Thyroid gland (tissue), 4 donors: ENCODE measurements around the gene ID3. TPM values are rescaled to one million over a fixed set of nuclear protein-coding genes. Genes with fewer than 3 reads are reported as not detected.
"Not testable (repeated sequence)": the region's sequence is repeated elsewhere in the genome, so short reads cannot be mapped to it uniquely, and the experiment has no call there.

Experiments used
- DNase-seq, 2 donors: peaks; one replicate each; pipeline ENCODE4 v3.0.0-alpha.2; 2019
- H3K27ac ChIP-seq, 3 donors: fragments of 200-600 bp; sonication (generic); 1 replicate in 2 of 3; 2 replicates in 1 of 3; pipeline ENCODE4 v1.5.1; 2016 to 2019; ENCODE audit warnings: mild to moderate bottlenecking in 1 of 3, moderate library complexity in 1 of 3
- H3K27me3 ChIP-seq: fragments of 200-600 bp; sonication (generic); one replicate; pipeline ENCODE4 v1.5.1; 2019
- H3K36me3 ChIP-seq, 2 donors: fragments of 200-600 bp; sonication (generic); one replicate each; pipeline ENCODE4 v1.5.1; 2016 to 2019
- H3K4me1 ChIP-seq, 2 donors: fragments of 200-600 bp; sonication (generic); one replicate each; pipeline ENCODE4 v1.5.1; 2017 to 2019
- H3K4me3 ChIP-seq, 3 donors: fragments of 200-600 bp; sonication (generic); replicated peaks in 1 of 3; 1 replicate in 2 of 3; 2 replicates in 1 of 3; pipeline ENCODE4 v1.5.1; 2016; ENCODE audit warnings: mild to moderate bottlenecking in 1 of 3
- H3K9me3 ChIP-seq: fragments of 200-600 bp; sonication (generic); one replicate; pipeline ENCODE4 v1.5.1; 2017
- POLR2A ChIP-seq, 2 donors: fragments of 450-650 bp; IDR thresholded peaks; one replicate each; pipeline ENCODE4 v1.6.1; 2017; ENCODE audit warnings: antibody characterized with exemption in 2 of 2, mild to moderate bottlenecking in 2 of 2, moderate library complexity in 1 of 2
- WGBS, 2 donors: methylation state at CpG; one replicate each; pipeline ENCODE4 v1.1.5; 2017; 5-methylcytosine and 5-hydroxymethylcytosine counted together
- intact Hi-C: fragments of 100-400 bp; cut with DNase I; formaldehyde crosslinking; loops from one replicate; pipeline ENCODE4 v1.15.1; 2023
- total RNA-seq, 4 donors: library from RNA; depleted of rRNA; stranded (reverse); fragments of >200 nt; gene quantifications; one replicate each; pipeline ENCODE4 v1.2.3, GENCODE V29; 2016
- TF ChIP-seq, protein P1 (sequence below), 6 experiments: fragments of 200-600 bp in 3 of 6; fragments of 450-650 bp in 3 of 6; sonication (generic) in 3 of 6; IDR thresholded peaks; one replicate each; pipeline ENCODE4 v1.5.1; 2016 to 2019; ENCODE audit warnings: antibody characterized with exemption in 6 of 6, mild to moderate bottlenecking in 2 of 6, inconsistent platforms in 1 of 6, moderate library complexity in 1 of 6

The ID3 gene
- total RNA-seq, 4 donors from 2014 or later: 279 to 388 (median 343) TPM

DNA sequence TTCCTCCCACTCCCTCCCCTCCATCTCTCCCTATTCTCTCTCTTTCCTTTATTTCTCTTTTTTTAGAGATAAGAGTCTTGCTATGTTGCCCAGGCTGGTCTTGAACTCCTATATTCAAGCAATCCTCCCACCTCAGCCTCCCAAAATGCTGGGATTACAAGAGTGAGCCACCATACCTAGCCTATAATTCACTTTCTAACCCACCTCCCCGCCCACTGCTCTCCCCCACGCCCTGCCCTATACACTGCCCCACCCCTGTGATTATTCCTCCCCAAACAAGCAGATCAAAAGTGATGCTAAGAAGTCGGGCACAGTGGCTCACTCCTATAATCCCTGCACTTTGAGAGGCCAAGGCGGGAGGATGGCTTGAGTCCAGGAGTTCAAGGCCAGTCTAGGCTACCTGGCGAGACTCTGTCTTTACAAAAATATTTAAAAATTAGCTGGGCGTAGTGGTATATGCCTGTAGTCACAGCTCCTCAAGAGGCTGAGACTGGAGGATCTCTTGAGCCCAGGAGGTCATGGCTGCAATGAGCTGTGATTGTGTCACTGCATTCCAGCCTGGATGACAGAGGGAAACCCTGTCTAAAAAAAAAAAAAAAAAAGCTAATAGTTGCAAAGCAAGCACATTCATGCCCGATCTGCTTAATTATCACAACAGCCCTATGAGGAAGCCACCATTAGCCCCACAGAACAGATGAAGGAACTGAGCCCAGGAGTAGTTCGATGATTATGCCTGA is 15.4 kb downstream of the ID3 start:
- H3K9me3 ChIP-seq: no peaks in the 10 kb centered on the region
- intact Hi-C loops: loop anchor here (2.0 kb wide), 1 partner anchor 93 kb away; no protein-coding TSS in a partner anchor
- no peak overlapping the region for H3K4me3 ChIP-seq
- WGBS, 2 donors: 71 to 77% methylated on average over 8 of the region's 8 CpGs
- no peak for DNase-seq
- peak overlapping the region; percentile 24 to 68 (median 43) for H3K27ac ChIP-seq
- H3K4me1 ChIP-seq: peaks cover 14 to 44% of the 10 kb centered on the region in 2 donors
- no peak for TF ChIP-seq POLR2A (IDR thresholded peaks at IDR 0.05)
- TF ChIP-seq, protein P1, sequence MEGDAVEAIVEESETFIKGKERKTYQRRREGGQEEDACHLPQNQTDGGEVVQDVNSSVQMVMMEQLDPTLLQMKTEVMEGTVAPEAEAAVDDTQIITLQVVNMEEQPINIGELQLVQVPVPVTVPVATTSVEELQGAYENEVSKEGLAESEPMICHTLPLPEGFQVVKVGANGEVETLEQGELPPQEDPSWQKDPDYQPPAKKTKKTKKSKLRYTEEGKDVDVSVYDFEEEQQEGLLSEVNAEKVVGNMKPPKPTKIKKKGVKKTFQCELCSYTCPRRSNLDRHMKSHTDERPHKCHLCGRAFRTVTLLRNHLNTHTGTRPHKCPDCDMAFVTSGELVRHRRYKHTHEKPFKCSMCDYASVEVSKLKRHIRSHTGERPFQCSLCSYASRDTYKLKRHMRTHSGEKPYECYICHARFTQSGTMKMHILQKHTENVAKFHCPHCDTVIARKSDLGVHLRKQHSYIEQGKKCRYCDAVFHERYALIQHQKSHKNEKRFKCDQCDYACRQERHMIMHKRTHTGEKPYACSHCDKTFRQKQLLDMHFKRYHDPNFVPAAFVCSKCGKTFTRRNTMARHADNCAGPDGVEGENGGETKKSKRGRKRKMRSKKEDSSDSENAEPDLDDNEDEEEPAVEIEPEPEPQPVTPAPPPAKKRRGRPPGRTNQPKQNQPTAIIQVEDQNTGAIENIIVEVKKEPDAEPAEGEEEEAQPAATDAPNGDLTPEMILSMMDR (IDR thresholded peaks at IDR 0.05): no peak
- H3K27me3 ChIP-seq: no peaks in the 10 kb centered on the region
- no peaks in the 10 kb centered on the region for H3K36me3 ChIP-seq

DNA sequence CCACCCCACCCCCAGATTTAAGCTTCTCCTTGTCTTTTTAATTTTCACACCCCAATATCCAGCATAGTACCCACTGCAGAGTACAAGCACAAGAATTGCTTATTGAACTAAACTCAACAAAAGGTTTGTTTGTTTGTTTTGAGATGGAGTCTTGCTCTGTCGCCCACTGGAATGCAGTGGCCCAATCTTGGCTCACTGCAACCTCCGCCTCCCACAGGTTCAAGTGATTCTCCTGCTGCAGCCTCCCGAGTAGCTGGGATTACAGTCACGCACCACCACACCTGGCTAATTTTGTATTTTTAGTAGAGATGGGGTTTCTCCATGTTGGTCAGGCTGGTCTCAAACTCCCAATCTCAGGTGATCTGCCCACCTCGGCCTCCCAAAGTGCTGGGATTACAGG is 16.4 kb downstream of the ID3 start:
- H3K36me3 ChIP-seq, H3K4me3 ChIP-seq, H3K27me3 ChIP-seq, intact Hi-C loops, H3K9me3 ChIP-seq: not testable (repeated sequence)
- H3K27ac ChIP-seq: peak overlapping the region; percentile 24 to 68 (median 43)
- H3K4me1 ChIP-seq: peaks cover 6 to 35% of the 10 kb centered on the region in 2 donors
- 38 to 51% methylated on average over 5 of the region's 5 CpGs for WGBS, 2 donors
- DNase-seq: peak; percentile 76 to 80

DNA sequence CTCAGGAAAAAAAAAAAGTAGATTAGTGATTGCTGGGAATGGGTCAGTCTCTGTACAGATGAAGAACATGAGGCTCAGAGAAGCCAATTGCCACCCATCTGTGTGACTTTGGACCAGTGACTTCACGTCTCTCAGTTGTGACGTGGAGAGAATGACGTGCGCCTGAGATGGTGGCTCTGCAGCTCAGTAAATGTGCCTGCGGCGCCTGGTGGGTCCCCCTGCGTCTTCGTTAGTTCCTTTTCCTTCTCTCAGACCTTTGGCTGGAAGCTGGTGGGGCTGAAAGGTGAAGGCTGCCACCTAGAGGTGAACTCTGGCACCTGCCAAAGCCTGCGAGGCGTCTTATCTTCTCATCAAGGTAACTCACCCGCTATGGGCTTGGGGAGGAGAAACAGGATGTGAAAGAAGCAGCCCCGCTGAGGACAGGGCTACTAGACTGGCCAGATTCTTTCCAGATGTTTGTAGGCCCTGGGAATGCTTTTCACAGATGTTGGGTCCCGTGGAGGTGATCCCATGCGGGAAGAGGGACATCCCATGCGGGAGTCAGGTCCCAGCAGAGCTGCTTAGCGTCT is 19.5 kb downstream of the ID3 start:
- no peaks in the 10 kb centered on the region for H3K9me3 ChIP-seq
- H3K4me1 ChIP-seq: peaks cover 3 to 19% of the 10 kb centered on the region in 2 donors
- intact Hi-C loops: loop anchor here (5.0 to 10.0 kb wide), 2 partner anchors 42 to 115 kb away; partner anchors contain the start of gene TCEA3
- WGBS, 2 donors: 5 to 11% methylated on average over 16 of the region's 16 CpGs
- no peaks in the 10 kb centered on the region for H3K27me3 ChIP-seq
- no peak overlapping the region for H3K27ac ChIP-seq
- DNase-seq: peak; percentile 88 to 90
- H3K36me3 ChIP-seq: no peaks in the 10 kb centered on the region
- peak overlapping the region in 1 of 3 donors; percentile 4 for H3K4me3 ChIP-seq
- no peak for TF ChIP-seq POLR2A (IDR thresholded peaks at IDR 0.05)
- TF ChIP-seq, protein P1 (IDR thresholded peaks at IDR 0.05): peak; percentile 67 to 95 (median 89)

DNA sequence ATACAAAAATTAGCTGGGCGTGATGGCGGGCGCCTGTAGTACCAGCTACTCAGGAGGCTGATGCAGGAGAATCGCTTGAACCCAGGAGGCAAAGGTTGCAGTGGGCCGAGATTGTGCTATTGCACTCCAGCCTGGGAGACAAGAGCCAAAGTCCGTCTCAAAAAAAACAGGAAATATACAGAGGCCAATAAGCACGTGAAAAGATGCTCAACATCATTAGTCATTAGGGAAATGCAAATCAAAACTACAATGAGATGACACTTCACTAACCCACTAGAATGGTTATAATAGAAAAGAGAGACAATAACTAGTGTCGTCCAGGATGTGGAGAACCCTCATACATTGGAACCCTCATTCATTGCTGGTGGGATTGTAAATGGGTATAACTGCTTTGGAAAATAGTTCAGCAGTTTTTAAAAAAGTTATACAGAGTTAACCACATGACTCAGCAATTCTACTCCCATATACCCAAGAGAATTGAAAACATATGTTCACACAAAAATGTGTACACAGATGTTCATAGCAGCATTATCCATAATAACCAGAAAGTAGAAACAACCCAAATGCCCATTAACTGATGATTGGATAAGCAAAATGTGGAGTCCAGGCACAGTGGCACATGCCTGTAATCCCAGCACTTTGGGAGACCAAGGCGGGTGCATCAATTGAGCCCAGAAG is 21.9 kb downstream of the ID3 start:
- no peak for DNase-seq
- TF ChIP-seq, protein P1 (IDR thresholded peaks at IDR 0.05): no peak
- TF ChIP-seq POLR2A (IDR thresholded peaks at IDR 0.05): no peak
- intact Hi-C loops: loop anchor here (5.0 to 10.0 kb wide), 2 partner anchors 40 to 113 kb away; partner anchors contain the start of gene TCEA3
- Histone ChIP-seq H3K4me3 (no peak overlapping the region), H3K36me3 (no peaks in the 10 kb centered on the region), H3K27me3 (no peaks in the 10 kb centered on the region), H3K4me1 (peaks cover 0 to 8% of the 10 kb centered on the region in 2 donors), H3K9me3 (no peaks in the 10 kb centered on the region), H3K27ac (no peak overlapping the region)
- WGBS, 2 donors: 68 to 77% methylated on average over 9 of the region's 9 CpGs

DNA sequence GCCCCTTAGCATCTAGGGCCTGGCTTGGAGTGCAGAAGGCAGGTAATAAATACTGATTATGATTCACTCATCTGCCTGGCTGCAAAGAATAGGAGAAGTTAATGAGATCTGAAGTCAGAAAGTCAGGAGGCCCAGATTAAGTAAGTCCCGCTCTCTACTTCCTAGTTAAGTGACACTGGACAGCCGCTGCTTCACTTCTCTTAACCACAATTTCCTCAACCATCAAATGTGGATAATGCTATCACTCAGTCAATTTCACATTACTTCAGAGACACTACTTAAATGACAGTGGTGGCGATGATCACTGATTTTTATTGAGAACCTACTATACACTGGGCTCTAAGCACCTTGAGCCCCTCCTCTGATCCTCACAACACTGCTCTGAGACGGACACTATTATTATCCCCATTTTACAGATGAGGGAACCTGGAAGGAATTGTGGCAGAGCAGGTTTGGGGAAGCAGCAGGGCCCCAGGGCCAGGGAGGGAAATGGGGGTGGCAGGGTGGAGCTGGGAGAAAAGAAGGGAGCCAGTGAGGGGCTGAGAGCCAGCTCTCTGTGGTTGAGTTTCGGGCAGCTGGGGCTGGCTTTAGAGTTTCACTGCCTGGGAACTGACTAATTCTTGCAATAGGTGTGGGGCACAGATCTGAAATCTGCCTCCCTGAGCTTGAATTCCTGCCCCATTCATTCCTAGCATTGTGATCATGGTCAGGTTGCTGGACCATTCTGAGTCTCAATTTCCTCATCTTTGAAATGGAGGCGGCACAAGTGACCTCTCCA is 25.9 kb downstream of the ID3 start:
- WGBS, 2 donors: 88 to 94% methylated on average over 6 of the region's 6 CpGs
- Histone ChIP-seq H3K27me3 (no peaks in the 10 kb centered on the region), H3K27ac (no peak overlapping the region), H3K4me3 (no peak overlapping the region), H3K36me3 (no peaks in the 10 kb centered on the region), H3K4me1 (peaks cover 13 to 29% of the 10 kb centered on the region in 2 donors), H3K9me3 (no peaks in the 10 kb centered on the region)
- intact Hi-C loops: loop anchor here (10.0 kb wide), 1 partner anchor 109 kb away; the partner anchor contains the start of gene TCEA3
- DNase-seq: no peak
- TF ChIP-seq, protein P1 (IDR thresholded peaks at IDR 0.05): no peak
- TF ChIP-seq POLR2A (IDR thresholded peaks at IDR 0.05): no peak
